Stimulated activated CD4-positive, alpha-beta T cell treated with anti-CD3 and anti-CD28 coated beads, Interleukin-4, amount 100 ng/mL, for 48 hours (primary cell): ENCODE measurements around the gene TMEM132D.

Experiments used
- DNase-seq, 2 donors: peaks; one replicate each; pipeline ENCODE4 v3.0.0-alpha.2; 2020; ENCODE audit warnings: low read depth in 2 of 2

The TMEM132D gene

DNA sequence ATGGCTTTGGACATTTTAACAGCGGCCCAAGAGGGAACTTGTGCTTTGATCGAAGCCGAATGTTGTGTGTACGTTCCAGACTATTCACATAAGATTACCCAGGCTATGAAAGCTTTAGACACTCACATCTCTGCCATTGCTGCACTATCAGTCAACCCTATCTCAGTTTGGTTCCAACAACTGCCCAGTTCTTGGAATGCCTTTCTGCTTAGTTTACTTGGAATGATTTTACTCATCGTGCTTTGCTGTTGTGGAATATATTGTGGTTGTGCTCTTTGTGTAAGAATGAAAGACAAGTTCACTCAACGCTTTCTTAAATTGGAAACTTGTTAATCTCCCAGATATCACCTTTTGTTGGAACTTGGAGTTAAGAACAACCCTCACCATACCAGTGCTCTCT, 552.3 kb downstream of the TMEM132D start:
- no peak for DNase-seq

DNA sequence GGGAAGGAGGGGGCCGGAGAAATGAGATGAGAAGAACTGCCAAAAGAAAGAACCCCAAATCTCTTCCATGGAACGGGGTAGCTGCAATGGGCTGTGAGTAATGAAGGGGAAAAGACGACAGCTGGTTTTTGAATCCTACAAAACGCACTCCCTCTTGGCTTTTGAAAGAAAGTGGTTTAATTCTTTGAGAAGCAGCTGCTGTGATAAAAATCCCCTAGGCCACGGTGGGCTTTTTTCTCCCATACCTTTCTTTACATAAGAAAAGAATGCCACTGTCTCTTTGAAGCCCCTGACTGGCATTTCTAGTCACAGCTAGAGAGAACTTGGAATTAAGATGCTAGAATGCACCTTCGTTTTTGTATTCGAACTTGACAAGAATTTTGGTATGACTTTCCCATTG, 564.5 kb downstream of the TMEM132D start:
- DNase-seq: no peak

DNA sequence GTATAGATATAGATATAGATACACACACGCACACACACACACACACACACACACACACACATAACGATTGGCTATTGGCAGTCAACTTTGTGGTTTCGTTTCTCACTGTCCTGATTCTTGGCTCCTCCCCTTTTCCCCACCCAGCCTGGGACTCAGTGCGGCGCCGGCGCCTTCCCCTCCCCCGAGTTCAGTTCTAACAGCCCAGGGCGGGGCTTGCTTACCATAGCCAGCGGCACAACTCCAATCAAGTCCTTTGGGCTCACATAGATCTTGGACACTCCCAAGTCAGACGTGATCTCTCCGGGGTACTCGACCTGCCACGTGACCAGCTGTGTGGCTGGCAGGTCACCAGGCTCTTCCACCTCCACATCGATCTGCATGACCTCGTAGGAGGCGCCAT, 566.4 kb downstream of the TMEM132D start:
- no peak for DNase-seq

DNA sequence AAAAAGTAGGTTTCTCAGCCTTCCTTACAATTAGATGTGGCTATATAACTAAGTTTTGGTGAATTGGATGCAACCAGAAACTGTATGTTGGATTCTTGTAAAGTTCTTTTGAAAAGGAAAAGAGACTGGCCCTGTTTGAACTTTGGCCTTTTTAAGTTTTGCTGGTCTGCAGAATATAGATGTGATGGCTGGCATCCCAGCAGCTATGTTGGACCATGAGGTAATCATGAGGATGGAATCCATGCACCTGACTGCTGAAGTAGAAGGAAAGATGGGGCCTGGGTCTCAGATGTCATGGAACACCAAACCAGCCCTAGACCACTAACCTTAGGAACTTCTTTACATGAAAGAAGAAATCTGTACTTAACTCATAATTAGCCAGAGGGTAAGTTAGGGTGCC, 568.1 kb downstream of the TMEM132D start:
- DNase-seq: no peak

DNA sequence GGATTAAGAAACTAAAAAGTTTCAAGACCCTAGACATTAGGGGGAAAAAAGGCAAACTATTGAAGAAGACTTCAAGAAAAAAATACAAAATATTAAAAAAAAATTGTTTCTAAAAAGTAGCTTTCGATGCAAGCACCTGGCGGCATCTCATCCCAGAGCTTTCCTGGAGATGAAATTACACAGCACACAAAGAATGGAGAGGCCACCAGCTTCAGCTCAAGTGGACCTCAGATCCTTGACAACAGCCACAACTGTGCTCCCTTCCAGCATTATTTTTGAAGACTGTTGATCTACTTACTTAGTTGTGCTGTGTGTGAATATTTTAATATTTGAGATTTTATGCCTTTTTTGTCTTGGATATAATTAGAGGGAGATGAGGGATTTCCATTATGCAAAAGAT, 571.5 kb downstream of the TMEM132D start:
- DNase-seq: no peak

DNA sequence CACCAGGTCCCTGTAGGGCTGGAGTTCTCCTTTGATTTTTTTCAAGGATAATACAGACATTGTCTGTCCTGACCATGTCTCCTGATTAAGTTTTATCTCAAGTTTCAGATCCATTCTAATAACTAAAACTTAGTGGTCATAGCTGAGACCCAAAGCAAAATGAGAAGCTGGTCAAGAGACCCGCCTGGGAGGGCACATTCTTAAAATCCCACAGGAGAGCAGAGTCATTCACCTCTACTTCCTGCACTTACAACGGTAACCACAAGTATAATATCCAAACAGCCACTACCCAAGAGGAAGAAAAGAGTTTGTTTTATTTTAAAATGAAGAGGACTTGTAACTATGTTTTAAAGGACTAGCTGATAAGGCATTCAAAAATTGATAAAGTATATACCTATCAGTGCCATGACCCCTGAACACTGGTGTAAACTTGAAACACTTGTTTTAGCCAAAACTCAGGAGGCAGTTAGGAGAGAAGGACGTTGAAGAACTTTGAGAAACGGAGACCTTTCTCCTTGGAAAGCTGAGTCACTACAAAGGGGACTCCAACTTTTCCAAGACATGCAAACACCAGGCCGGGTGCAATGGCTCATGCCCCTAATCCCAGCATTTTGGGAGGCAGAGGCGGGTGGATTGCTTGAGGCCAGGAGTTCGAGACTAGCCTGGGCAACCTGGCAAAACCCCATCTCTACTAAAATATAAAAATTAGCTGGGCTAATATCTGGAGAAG, 572.3 kb downstream of the TMEM132D start:
- no peak for DNase-seq

DNA sequence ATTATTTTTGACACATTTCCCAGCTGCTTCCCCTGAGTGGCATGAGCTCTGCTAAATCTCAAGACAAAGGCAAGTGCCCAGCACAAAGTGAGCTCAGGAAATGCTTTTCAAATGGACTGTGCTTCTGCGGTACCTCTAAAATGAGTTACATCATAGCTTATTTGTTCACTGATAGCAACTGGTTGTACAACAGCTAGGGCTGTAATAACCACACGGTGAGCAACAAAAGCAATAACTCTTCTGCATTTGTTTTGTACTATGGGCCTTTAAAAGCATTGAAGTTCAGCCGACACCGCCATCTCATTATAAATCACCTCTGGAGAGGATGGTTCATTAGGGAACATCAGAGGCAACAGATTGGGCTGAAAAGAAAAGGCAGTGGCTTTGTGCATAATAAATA, 575.6 kb downstream of the TMEM132D start:
- no peak for DNase-seq

DNA sequence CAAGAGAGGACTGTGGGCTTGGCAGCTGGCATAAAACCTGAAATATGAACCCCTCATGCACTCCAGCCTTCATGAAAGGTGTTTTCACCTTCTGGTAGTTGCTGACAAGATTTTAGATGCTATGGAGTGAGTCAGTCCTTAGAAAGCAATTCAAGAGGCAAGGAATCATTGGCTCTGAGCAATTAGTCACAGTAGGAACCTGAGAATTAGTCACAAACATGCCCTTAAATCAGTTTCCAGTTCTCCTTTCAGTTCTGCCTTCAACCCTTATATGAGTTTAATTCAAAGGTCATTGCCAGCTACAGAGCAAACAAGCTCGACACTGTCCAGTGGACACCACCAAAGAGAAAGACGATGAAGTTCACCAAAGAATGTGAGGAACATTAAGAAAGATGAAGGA, 578.3 kb downstream of the TMEM132D start:
- no peak for DNase-seq

DNA sequence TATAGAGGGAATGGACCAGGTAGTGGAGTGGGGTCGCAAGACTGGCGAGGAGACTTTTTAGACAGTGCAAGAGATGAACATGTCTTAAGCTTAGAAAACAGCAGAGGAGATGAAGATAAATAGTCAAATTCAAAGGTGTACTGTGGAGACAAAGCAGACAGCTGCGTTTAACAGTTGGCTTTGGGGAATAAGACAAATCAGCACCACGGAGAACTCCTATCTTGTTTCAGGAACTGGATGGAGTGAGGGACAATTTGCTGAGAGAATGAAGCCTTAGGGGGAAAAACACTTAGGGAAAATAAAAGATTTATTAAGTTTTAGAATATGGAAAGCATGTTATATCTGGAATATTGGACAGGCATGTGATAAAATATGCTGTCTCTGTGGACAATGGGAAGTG, 591.8 kb downstream of the TMEM132D start:
- DNase-seq: no peak

DNA sequence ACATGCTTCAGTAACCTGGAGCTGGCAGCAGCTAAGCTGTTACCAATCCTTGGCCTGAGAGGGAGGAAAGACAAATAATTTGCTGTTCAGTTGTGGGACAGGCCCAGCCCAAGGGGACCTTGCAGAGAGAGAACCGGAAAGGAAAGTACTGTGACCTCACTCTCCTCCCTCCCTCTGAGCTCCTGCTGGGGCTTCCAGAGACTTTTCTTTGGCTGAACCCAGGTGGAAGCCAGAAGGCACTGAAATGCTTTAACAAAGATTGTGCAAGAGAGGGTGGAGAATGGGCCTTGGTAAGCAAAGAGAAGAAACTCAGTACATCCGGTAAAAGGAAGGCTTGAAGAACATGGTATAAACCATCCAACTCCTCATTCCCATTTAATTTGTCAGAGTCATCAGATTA, 593.5 kb downstream of the TMEM132D start:
- no peak for DNase-seq

DNA sequence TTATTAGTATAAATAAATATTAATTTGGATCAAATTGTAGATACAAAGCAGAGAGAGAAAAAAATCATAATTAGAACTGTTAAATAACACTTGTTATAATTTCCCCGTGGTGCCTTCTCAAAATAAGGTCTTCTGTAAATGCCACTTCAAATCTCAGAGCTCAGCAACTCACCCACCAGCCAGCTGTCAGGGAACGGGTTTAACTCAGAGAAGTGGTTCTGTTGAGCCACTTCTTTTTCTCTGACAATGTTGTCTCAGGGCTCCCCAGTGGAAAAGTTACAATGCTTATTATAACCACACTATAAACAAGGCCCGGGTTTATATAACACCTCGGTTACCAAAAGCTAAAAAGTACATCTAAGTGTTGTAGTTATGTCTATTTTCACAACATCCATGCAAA, 598.0 kb downstream of the TMEM132D start:
- no peak for DNase-seq

DNA sequence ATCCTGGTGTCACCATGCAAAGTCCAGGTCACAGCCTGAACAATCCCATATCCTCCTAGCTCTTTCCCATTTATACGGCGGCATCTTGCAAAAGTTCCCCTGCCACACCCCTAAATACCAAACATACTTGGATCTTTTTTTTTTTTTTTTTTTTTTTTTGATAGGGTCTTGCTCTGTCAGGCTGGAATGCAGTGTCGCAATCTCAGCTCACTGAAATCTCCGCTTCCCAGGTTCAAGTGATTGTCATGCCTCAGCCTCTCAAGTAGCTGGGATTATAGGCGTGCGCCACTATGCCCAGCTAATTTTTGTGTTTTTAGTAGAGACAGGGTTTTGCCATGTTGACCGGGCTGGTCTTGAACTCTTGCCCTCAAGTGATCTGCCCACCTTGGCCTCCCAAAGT, 599.3 kb downstream of the TMEM132D start:
- no peak for DNase-seq

DNA sequence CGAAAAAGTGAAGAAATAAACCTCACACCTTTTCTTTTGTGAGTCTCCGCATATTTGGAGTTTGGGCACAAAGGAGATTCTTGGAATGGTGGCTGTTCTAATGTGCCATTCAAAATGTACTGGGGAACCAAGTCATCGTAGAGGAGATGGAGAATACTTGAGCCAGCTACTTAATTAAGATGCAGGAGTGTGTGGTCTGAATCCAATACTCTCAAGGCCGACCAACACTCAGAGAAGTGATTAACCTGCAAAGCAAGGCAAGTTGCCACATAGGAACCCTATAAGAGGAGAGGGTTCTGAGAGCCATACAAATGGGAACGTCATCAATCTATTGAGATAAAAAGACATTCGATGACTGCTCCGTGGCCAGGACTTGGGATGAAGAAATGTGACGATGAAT, 603.8 kb downstream of the TMEM132D start:
- DNase-seq: no peak

DNA sequence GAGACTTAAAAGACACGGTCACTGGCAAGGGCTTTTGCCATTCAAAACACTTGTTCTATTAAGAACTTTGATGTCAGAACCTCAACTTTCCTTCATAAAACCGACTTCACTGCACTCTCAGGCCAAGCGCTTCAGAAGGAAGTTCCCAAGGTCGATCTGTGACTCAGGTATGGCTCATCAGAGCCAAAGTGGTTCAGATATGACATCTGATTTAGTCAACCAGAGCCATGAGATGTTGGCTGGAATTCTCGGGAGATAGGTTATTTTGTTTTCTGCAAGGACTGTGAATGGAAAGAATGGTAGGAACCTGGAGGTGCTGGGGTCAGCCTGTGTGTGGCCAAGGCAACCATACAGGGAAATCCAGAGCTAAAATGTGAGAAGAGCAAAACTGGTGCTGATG, 604.9 kb downstream of the TMEM132D start:
- no peak for DNase-seq

DNA sequence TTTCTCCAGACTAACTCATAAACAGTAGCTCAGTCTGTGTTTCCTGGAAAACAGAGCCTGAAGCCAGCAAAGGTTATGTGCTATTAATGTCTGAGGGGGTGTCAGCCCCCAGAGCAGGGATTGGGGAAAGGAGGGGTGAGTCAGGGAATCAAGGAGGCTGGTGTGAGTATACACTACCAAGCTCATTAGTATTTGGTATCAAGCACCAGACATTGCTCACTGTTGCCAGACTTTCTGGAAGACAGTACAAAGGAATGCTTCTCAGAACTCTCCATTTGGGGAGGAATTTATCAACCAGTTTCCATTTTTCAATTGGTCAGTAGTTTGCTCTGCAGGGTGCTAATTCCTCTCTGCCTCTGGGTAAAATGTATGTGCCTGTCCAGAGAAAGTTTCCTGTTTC, 607.2 kb downstream of the TMEM132D start:
- DNase-seq: no peak

DNA sequence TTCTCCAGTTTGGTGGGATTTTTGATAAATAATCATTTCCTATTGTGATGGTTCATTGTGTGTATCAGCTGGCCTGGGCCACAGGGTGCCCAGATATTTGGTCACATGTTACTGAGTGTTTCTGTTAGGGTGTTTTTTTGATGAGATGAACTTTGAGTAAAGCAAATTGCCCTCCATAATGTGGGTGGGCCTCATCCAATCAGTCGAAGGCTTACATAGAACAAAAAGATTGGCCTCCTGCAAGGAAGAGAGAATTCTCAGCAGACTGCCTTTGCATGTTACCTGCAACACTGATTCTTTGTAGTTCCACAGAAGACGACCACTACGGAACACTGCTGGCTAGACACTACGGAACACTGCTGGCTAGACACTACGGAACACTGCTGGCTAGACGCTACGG, 609.0 kb downstream of the TMEM132D start:
- no peak for DNase-seq

DNA sequence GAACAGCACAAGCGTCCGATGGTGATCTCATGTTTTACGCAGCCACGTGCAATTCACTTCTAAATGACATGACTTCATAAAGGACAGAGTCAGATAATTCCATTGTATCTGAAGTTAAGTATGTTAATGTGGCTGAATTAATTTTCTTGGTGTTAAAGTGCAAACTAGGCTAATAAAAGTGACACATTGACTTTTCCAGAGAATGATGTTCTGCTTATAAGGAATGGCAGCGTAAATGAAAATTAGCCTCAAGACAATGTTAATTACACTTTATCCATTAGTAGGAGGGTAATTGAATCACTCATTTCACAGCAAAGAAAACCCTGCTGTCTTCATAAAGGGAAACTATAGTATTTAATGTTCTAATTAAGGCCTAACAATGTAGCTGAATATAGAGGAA, 624.1 kb downstream of the TMEM132D start:
- no peak for DNase-seq

DNA sequence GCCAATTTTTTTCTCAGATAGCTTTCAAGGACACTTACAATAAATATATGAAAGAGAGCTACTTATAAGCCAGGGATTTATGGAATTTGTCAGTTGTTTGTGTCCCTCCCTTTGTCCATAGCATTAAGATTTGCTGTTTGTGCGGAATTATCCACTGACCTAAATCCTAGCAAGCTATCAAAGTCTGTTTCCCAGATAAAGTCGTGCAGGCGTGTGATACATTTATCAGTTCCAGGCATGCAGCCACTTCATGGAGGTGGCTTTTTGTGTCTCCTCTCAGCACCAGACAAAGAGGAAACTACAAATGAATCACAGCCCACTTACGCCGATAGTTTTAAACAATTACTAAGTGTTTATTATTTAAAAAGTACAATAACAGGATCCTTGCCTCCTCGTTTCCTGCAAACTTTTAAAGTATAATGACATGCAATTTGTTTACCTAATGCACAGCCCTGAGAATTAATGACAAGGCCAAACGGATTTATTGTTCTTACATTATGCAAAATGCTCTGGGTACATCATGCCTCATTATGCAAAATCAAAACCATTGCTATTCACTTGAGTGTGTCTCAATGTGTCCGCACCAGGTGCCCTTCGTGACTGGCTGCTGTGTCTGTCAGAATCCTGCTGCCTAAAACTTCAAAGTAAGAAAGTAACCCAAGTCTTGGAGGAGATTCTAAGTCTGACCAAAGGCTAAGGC, 627.3 kb downstream of the TMEM132D start:
- no peak for DNase-seq

DNA sequence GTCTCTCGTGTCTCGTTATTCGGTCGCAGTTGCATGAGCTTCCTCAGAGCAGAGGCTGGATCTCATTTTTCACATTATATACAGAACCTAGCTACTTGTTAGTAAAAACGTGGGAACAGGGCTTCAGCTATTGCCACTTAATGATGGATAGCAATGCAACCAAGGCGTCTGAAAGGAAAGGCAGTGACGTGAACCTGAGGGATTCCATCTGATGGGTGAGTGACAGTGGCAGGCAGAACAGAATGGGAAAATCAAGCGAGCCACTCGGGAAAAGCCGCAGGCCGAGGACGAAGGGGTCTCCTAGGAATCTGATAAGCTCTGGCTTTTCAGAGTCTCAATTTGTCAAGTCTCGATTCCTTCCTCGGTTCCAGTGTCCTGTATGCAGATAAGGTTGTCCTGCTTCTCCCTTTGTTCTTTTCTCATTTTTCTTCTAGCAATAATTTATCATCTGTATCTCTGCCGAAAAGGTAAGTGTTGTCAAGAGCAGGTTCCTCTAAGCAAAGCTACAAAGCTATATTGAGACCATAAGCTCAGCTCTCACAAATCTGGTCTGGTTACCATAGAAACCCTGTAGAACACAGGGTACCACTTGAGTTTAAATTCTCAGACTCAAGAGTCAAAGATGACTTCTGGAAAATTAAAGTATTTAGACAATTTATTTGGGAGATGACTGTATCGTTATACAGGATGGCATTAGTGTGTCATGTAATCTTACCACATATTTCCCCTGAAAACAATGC, 633.9 kb downstream of the TMEM132D start:
- no peak for DNase-seq

DNA sequence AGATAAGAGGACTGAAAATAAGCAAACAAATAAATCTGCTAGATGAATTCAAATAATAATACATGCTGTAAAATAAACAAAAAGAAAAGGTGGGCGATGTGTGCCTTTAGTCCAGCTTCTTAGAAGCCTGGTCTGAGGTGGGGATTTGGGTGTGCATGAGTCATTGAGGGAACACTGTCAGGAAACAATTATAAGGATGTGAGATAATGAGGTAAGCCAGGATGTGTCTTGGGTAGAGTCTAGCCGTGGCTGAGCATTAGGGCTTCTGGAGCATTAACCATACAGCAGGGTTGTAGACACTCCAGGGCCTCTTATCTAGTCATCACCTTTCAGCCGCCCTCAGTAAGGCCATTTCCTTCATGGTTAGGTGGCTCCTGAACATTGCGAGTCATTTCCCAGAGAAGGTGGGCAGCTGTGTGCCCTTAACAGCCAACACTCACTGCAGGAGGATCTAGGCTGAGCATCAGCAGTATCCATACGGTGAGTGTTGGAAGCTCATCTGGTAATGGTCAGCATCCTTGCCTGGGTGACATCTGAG, 645.0 kb downstream of the TMEM132D start:
- DNase-seq: no peak

DNA sequence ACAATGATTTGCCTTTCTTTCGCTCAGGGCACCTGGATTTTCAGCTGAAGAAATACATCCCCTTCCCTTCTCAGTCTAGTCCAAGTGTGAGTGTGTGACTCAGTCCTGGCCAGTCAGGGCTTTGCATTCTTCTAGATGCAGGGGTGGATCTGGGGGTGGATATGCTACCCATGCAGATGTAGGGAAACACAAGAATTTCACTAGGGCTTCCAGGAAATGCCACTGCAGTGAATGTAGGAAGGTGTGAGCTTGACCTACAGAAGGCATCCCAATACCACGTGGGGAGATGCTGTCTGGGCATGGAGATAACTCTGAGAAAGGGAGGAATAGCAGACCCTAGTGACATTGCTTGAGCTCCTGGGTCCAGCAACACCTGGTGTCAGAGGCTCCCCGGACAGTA, 646.3 kb downstream of the TMEM132D start:
- DNase-seq: no peak

DNA sequence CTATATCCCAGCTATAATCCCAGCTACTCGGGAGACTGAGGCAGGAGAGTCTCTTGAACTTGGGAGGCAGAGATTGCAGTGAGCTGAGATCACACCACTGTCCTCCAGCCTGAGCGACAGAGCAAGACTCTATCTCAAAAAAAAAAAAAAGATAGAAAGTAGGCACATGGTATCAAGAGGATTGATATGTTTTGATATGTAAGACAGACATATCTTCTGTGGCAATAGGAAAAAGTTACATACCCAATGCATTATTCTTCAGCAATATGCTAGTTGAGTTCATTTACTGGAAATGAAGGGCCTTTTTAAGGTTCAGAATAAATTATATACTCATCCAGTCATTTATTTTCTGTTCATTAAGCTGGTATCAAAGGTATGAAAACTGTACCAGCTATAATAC, 657.2 kb downstream of the TMEM132D start:
- no peak for DNase-seq

DNA sequence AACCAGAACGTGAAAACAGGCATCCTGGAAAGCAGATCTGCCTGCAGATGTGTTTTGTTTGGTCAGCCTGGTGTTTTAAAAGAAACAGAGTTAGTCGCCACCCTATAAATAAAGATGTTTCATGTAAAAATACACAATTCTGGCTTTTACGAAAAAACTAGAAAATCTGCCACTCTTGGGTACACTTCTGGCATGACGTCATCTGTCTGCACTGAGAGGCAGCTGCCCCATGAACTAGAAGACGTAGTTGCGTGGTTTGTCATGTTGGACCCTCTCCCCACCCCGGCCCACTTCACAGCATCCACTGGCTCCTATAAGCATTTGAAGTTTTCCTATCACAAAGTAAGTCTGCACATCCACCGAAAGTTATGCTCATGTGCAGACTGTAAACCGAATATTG, 658.1 kb downstream of the TMEM132D start:
- DNase-seq: no peak
